Ovary (tissue), 9 donors: ENCODE measurements around the gene HDGFL2. TPM values are rescaled to one million over a fixed set of nuclear protein-coding genes. Genes with fewer than 3 reads are reported as not detected.

Source experiments
- DNase-seq, 5 donors: peaks; one replicate each; pipeline ENCODE4 v3.0.0-alpha.2; 2019 to 2020
- H3K27ac ChIP-seq, 2 donors: fragments of 200-600 bp; one replicate each; pipeline versions ENCODE4 v1.5.1 to v1.8.0; 2019 to 2022
- H3K27me3 ChIP-seq: fragments of 200-600 bp; one replicate; pipeline ENCODE4 v1.8.0; 2022
- H3K36me3 ChIP-seq: fragments of 200-600 bp; sonication (generic); one replicate; pipeline ENCODE4 v1.5.1; 2019
- H3K4me1 ChIP-seq: one replicate; pipeline ENCODE4 v1.8.1; 2013; ENCODE audit warnings: mild to moderate bottlenecking, moderate library complexity; ENCODE audit not compliant: insufficient read depth
- H3K4me3 ChIP-seq: fragments of 200-600 bp; sonication (generic); one replicate; pipeline ENCODE4 v1.5.1; 2017
- H3K9me3 ChIP-seq, 2 donors: fragments of 200-600 bp in 1 of 2; sonication (generic) in 1 of 2; one replicate each; pipeline versions ENCODE4 v1.5.1 to v1.8.1; 2013 to 2019; ENCODE audit warnings: mild to moderate bottlenecking in 1 of 2, moderate library complexity in 1 of 2
- EP300 ChIP-seq: sonication (generic); formaldehyde crosslinking; IDR thresholded peaks from one replicate; pipeline ENCODE4 v1.6.1; 2017; ENCODE audit warnings: antibody characterized with exemption
- POLR2A ChIP-seq: fragments of 450-650 bp; IDR thresholded peaks from one replicate; pipeline ENCODE4 v1.6.1; 2017; ENCODE audit warnings: antibody characterized with exemption, mild to moderate bottlenecking, moderate library complexity
- WGBS, 3 donors: extraction: QIAGEN DNeasy Blood & Tissue Kit in 1 of 3; methylation state at CpG; one replicate each; pipeline versions ENCODE4 v1.1.5 to v1.1.7; 2013 to 2017; 5-methylcytosine and 5-hydroxymethylcytosine counted together
- intact Hi-C, 4 donors: fragments of 100-400 bp; cut with DNase I; formaldehyde crosslinking; loops; one replicate each; pipeline versions ENCODE4 v1.11.0 to v1.15.1; 2022 to 2023
- polyA plus RNA-seq, 2 donors: library from polyadenylated mRNA; stranded (reverse); fragments of 200-250 nt in 1 of 2; fragments of 350-450 nt in 1 of 2; fragmentation: Illumina TruSeq in 1 of 2; extraction: RNeasy Lipid Tissue Mini Kit (QIAGEN cat#74804) in 1 of 2; gene quantifications; one replicate each; pipeline ENCODE4 v1.2.3, GENCODE V29; 2013 to 2014
- total RNA-seq, 7 donors: library from RNA; depleted of rRNA in 2 of 7; stranded (reverse); fragments of >200 nt in 2 of 7; fragmentation: NEBNext Ultra II Directional in 3 of 7; extraction: Animal tissue kit (Norgen Biotek cat#: 25700) in 3 of 7; gene quantifications; one replicate each; pipeline versions ENCODE4 v1.1.0 to v1.2.4, GENCODE V29; 2016 to 2023
- TF ChIP-seq, protein P1 (sequence below), 3 donors: fragments of 450-650 bp in 2 of 3; fragments of 200-600 bp in 1 of 3; IDR thresholded peaks; one replicate each; pipeline versions ENCODE4 v1.5.1 to v1.8.0; 2016 to 2022; ENCODE audit warnings: antibody characterized with exemption in 3 of 3, mild to moderate bottlenecking in 1 of 3
- donor health status: DM: no; HTN: no; CAD: no; lungs with moderate emphysema.
- donor health status: DM: no; HTN: no; CAD: no.
- donor health status: Bipolar disorder and iron deficiency.
- donor health status: DM: yes; HTN: yes; CAD: no.
- donor health status: DM: no; HTN: no; CAD: no.
- donor health status: DM: yes; HTN: yes; CAD: no.

The HDGFL2 gene
- total and polyA plus RNA-seq, 9 donors: 28.5 to 77.2 (median 63.0) TPM

DNA sequence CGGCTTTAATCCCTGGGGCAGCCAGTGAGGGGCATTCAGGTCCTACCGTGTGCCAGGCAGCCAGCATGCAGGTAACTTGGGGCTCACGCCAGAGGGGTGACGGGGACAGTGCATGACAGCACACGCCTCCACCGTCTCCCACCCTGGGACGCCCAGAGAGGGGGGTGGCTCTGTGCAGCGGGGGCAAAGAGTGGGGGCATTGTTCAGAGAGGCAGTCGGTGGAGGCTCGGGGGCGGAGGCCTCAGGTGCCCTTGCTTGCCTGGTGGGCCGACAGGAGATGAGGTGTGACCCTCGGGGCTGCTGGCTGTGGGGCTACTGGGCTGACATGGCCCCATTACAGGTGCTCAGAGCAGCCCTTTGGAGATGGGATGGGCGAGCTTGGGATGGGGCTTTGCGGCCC is 27.8 kb downstream of the HDGFL2 start:
- no peak for TF ChIP-seq POLR2A
- no peak for TF ChIP-seq EP300
- TF ChIP-seq, protein P1, sequence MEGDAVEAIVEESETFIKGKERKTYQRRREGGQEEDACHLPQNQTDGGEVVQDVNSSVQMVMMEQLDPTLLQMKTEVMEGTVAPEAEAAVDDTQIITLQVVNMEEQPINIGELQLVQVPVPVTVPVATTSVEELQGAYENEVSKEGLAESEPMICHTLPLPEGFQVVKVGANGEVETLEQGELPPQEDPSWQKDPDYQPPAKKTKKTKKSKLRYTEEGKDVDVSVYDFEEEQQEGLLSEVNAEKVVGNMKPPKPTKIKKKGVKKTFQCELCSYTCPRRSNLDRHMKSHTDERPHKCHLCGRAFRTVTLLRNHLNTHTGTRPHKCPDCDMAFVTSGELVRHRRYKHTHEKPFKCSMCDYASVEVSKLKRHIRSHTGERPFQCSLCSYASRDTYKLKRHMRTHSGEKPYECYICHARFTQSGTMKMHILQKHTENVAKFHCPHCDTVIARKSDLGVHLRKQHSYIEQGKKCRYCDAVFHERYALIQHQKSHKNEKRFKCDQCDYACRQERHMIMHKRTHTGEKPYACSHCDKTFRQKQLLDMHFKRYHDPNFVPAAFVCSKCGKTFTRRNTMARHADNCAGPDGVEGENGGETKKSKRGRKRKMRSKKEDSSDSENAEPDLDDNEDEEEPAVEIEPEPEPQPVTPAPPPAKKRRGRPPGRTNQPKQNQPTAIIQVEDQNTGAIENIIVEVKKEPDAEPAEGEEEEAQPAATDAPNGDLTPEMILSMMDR (IDR thresholded peaks at IDR 0.05): no peak
- no peaks in the 10 kb centered on the region for H3K36me3 ChIP-seq
- 87 to 92% (median 89%) methylated on average over 14 to 15 of the region's 15 CpGs for WGBS, 3 donors
- peaks cover 8% of the 10 kb centered on the region for H3K4me1 ChIP-seq
- no peak overlapping the region for H3K27ac ChIP-seq
- intact Hi-C loops: no loop called here
- H3K27me3 ChIP-seq: no peaks in the 10 kb centered on the region
- DNase-seq: no peak
- H3K9me3 ChIP-seq: no peaks in the 10 kb centered on the region
- H3K4me3 ChIP-seq: no peak overlapping the region

DNA sequence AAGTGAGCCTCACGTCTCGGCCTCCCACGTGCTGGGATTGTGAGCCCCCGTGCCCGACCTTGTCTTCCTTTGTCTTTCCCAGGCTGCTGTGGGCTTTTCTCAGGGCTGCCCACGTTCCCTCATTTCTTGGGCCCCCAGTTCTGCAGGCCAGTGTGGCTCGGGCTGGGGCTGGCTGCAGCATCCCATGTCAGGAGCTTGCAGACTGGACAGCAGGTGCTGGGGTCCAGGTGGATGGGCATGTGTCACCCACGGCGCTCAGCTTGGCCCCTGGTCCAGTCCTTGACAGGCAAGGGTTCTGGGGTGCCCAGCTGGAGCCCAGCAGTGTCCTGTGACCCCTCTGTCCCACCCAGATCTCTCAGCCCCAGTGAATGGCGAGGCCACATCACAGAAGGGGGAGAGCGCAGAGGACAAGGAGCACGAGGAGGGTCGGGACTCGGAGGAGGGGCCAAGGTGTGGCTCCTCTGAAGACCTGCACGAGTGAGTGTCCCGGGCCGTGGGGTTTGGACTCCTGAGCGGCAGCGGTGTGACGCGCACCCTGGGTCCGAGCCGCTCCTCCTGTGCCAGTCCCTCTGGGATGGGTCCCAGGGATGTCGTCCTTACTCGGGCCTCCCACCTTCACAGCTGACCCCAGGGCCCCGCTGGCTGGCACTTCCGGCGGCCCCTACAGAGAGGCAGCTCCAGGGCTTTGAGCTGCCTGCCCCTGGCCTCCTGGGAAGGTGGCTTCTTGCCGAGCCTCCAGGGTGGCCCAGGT is 28.9 kb downstream of the HDGFL2 start:
- no peaks in the 10 kb centered on the region for H3K9me3 ChIP-seq
- H3K27me3 ChIP-seq: no peaks in the 10 kb centered on the region
- intact Hi-C loops: no loop called here
- no peak overlapping the region for H3K27ac ChIP-seq
- TF ChIP-seq, protein P1 (IDR thresholded peaks at IDR 0.05): no peak
- no peak for TF ChIP-seq EP300
- no peak for TF ChIP-seq POLR2A
- peaks cover 9% of the 10 kb centered on the region for H3K4me1 ChIP-seq
- DNase-seq: no peak
- H3K36me3 ChIP-seq: no peaks in the 10 kb centered on the region
- 86 to 89% (median 88%) methylated on average over 27 to 29 of the region's 29 CpGs for WGBS, 3 donors
- no peak overlapping the region for H3K4me3 ChIP-seq

DNA sequence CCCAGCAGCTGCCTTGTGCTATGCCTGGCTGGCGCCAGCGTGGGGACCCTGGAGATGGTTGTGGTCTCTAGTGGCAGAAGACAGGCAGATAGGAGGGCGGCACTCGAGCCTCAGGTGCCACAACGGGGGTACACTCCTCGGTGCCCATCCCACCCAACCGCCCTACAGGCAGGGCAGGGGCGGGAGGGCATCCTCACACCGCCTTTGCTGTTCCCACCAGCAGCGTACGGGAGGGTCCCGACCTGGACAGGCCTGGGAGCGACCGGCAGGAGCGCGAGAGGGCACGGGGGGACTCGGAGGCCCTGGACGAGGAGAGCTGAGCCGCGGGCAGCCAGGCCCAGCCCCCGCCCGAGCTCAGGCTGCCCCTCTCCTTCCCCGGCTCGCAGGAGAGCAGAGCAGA is 29.6 kb downstream of the HDGFL2 start:
- H3K4me3 ChIP-seq: no peak overlapping the region
- intact Hi-C loops: no loop called here
- no peaks in the 10 kb centered on the region for H3K27me3 ChIP-seq
- DNase-seq: no peak
- TF ChIP-seq EP300: no peak
- TF ChIP-seq POLR2A: no peak
- TF ChIP-seq, protein P1 (IDR thresholded peaks at IDR 0.05): no peak
- WGBS, 3 donors: 76 to 86% (median 82%) methylated on average over 16 to 25 of the region's 25 CpGs
- H3K4me1 ChIP-seq: peaks cover 9% of the 10 kb centered on the region
- no peak overlapping the region for H3K27ac ChIP-seq
- H3K9me3 ChIP-seq: no peaks in the 10 kb centered on the region
- H3K36me3 ChIP-seq: no peaks in the 10 kb centered on the region

DNA sequence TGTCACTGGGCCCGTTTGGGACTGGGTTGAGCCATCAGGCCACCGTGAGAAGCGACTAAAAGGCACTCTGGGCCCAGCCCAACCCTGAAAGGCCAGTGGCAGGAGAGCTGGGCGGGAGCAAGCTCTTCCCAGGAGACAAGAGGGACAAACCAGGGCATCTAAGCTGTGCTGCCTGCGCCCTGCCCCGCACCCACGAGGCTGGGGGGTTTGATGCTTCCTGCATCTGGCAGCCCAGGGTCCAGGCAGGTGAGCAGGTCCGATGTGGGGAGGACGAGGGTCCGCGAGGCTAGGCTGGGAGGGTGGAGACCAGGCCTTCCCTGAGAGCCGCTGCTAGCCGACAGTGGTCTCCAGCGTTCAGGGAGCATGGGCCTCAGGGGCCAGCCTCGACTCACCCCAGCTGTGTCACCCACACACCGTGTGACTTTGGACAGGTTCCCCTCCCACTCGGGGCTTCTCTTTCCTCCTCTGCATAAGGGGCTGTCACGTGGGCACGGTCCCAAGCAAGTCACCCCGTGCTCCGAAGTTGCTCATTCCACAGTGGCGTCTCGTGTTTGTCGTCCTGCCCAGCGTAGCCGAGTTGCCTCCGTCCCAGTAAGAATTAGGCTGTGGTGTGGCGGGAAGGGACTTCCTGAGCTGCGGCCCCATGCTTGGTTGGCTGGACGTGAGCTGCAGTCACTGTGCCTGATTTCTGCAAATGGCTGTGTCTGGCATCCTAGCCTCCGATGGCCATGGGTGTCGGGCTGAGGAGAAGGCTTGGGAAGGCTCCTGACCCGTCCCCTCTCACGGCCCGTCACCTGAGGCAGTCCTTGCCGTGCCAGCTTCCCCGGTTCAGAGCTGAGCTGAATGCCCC is 30.4 kb downstream of the HDGFL2 start:
- Histone ChIP-seq H3K4me3 (no peak overlapping the region), H3K27me3 (no peaks in the 10 kb centered on the region), H3K4me1 (peaks cover 9% of the 10 kb centered on the region), H3K9me3 (no peaks in the 10 kb centered on the region), H3K36me3 (no peaks in the 10 kb centered on the region), H3K27ac (no peak overlapping the region)
- TF ChIP-seq EP300: no peak
- TF ChIP-seq, protein P1 (IDR thresholded peaks at IDR 0.05): no peak
- no peak for TF ChIP-seq POLR2A
- intact Hi-C loops: no loop called here
- 82 to 86% (median 85%) methylated on average over 36 to 37 of the region's 37 CpGs for WGBS, 3 donors
- DNase-seq: peak in 2 of 5 donors; percentile 35 to 38
